Erythroblast (primary cell): ENCODE results near the gene PRKACG.
A peak's percentile ranks its signal among the peaks of the same experiment; 100 is the strongest.

Experiments used
- GATA1 ChIP-seq: IDR thresholded peaks from 2 replicates; pipeline ENCODE4 v1.6.1; 2011; ENCODE audit warnings: low read depth, mild to moderate bottlenecking, control low read depth, low read length, moderate library complexity
- POLR2A ChIP-seq: IDR thresholded peaks from 2 replicates; pipeline ENCODE4 v1.6.1; 2011; ENCODE audit warnings: mild to moderate bottlenecking, low read length

GRCh38 chr9:69019808-69020207, 5.9 kb upstream of the PRKACG start:
- peak; percentile 60 for TF ChIP-seq POLR2A
- peak; percentile 23 for TF ChIP-seq GATA1
